Right ventricle myocardium superior (tissue), 1 donor: Measurements from ENCODE around the gene ARSK. TPM values are rescaled to one million over a fixed set of nuclear protein-coding genes. Genes with fewer than 3 reads are reported as not detected.
"Not testable (repeated sequence)": the region's sequence is repeated elsewhere in the genome, so short reads cannot be mapped to it uniquely, and the experiment has no call there.

Source experiments
- ATAC-seq: fragments of 200-7000 bp; cut with Tn5 transposase; one replicate; pipeline ENCODE4 v1.9.1; 2020; ENCODE audit warnings: mild to moderate bottlenecking; ENCODE audit not compliant: poor library complexity
- DNase-seq: peaks from one replicate; pipeline ENCODE4 v3.0.0-alpha.2; 2020
- intact Hi-C: fragments of 100-400 bp; cut with DNase I; formaldehyde crosslinking; loops from one replicate; pipeline ENCODE4 v1.11.2; 2022
- total RNA-seq: library from RNA; stranded (reverse); fragmentation: NEBNext Ultra II Directional; extraction: Animal tissue kit (Norgen Biotek cat#: 25700); gene quantifications from one replicate; pipeline ENCODE4 v1.2.1, GENCODE V29; 2021
- donor health status: DM: no; HTN: yes; CAD: no; lungs with severe emphysema.

The ARSK gene
- total RNA-seq, 1 donor from 2014 or later: 4.1 TPM

DNA sequence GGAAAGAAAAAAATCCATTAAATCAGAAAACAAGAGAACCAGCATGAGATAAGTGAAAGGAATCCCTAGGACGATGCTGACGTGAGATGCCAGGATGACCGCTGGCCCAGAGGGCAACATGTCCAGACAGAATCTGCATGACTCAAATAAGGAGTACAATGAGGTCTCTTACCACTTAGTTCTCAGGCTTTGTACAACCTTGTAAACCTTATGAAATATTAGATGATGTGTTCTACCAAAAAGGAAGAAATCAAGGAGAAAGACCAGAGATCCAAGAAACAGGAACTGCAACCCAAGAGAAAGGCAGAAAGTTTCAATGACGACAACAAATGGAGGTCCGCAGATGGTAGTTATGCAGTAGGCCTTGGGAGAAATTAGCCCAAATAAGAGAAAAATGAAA lies 62.2 kb downstream of the ARSK start:
- no peak for DNase-seq
- intact Hi-C loops: no loop called here
- ATAC-seq: no peak

DNA sequence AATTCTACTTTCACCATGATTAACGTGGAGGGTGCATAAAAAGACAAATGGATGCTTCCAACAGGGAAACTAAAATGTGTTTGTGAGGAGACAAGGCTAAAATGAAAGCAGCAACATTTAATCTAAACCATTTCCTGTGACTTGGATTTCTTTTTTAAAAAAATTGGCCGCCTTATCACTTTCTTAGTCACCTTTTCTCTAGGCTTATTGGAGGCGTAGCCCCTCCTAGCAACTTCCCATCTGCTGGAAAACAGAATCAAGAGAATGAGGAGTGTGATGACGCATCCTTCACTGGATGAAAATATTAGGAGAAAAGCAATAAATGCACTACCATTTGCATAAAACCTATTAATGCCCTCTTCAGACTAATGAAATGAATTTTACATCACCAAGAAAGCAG lies 64.2 kb downstream of the ARSK start:
- DNase-seq (no peak), ATAC-seq (no peak)
- intact Hi-C loops: no loop called here

DNA sequence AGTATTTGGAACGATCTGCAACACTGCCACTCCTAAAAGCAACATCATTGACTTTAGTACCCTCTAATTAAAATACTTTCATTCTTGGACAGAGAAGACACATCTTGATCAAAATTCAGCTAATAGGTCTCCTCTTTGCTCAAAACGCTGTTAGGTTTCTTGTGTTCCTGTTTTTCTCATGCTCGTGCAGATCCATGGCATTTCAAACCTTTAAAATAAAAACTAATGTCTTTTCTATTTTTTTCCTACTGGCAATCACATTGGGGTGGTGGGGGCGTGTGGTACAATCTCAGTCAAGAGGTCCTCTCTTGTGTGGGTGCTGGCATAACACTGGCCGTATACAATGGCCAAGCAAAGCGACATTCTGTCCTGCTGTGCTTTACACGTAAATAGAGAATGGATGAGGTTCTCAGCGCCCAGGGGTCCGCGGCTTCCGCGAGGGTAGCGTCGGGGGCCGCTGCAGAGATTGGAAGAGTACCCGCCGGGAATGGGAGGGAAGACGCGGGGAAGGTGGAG lies 64.7 kb downstream of the ARSK start:
- peak; percentile 4 for ATAC-seq

DNA sequence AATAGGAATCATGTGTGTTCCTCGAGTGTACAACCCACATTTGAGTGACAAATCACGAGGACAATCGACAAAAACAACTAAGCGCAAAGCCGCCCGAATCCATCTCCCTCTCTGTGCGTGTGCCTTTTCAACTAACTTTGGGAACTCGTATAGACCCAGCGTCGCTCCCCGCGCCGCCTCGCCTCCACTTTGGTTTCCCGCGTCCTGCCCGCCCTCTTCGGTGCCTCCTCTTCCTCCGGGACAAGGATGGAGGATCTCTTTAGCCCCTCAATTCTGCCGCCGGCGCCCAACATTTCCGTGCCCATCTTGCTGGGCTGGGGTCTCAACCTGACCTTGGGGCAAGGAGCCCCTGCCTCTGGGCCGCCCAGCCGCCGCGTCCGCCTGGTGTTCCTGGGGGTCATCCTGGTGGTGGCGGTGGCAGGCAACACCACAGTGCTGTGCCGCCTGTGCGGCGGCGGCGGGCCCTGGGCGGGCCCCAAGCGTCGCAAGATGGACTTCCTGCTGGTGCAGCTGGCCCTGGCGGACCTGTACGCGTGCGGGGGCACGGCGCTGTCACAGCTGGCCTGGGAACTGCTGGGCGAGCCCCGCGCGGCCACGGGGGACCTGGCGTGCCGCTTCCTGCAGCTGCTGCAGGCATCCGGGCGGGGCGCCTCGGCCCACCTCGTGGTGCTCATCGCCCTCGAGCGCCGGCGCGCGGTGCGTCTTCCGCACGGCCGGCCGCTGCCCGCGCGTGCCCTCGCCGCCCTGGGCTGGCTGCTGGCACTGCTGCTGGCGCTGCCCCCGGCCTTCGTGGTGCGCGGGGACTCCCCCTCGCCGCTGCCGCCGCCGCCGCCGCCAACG lies 65.3 kb downstream of the ARSK start, which contains the start of gene GPR150:
Gene GPR150 (plus strand): TSS at position 58 of the 840 bp plus-strand sequence. CDS start 189 bp downstream, at position 247.
- peak; percentile 72 for DNase-seq
- intact Hi-C loops: no loop called here

More for the DNA sequence above, 64.7 kb downstream of the ARSK start:
- intact Hi-C loops: no loop called here
- no peak for DNase-seq

DNA sequence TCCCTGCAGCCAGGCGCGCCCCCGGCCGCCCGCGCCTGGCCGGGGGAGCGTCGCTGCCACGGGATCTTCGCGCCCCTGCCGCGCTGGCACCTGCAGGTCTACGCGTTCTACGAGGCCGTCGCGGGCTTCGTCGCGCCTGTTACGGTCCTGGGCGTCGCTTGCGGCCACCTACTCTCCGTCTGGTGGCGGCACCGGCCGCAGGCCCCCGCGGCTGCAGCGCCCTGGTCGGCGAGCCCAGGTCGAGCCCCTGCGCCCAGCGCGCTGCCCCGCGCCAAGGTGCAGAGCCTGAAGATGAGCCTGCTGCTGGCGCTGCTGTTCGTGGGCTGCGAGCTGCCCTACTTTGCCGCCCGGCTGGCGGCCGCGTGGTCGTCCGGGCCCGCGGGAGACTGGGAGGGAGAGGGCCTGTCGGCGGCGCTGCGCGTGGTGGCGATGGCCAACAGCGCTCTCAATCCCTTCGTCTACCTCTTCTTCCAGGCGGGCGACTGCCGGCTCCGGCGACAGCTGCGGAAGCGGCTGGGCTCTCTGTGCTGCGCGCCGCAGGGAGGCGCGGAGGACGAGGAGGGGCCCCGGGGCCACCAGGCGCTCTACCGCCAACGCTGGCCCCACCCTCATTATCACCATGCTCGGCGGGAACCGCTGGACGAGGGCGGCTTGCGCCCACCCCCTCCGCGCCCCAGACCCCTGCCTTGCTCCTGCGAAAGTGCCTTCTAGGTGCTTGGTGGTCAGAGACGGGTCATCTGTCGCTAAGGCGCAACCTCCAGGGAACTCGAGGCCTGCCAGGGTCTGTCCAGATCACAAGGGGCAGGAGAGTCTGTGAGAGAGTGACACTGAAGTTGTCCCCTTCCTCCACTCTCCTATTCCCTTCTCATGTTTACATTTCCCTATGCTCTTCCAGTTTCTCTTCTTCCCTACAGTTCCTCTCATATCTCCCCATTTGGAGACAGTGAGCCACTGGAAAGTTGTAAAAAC lies 66.3 kb downstream of the ARSK start:
- ATAC-seq: peak; percentile 74
- intact Hi-C loops: no loop called here
- peak; percentile 55 for DNase-seq

More for the DNA sequence above, 65.3 kb downstream of the ARSK start, which contains the start of gene GPR150:
- peak; percentile 67 for ATAC-seq

DNA sequence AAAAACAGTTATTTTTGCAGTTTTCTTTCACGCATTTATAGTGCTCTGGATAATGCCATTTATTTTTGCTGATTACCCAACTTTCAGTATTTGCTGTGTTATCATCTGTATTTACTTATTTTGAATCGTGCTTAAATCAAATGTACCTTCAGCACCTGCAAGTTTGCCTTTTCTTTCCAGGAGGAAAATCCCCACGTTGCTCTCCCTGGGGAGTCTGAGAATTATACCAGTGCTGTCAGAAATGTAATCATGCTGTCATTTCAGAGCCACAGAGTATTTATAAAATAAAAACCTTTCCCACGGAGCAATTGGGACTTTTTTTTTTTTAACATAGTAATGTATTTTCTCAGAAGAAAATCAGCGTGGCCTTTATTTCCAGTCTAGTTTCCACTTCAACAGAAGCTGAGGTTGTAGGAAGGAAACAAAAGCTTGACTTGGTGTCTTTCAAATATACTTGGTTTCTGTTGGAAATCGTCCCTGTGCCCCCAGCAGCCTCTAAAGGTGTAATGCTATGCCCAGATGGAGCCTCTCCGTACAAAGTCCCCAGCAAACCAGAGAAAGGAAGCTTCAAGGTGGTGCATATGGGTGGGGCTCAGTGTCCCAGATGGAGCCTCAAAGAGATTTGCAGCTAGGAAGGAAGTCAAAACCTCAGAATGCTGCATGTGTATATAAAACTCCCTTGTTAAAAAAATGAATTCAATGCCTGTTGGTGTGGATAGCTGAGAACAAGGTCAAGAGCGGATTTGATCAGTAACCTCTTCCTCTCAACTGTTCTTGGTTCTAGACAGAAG lies 67.1 kb downstream of the ARSK start:
- intact Hi-C loops: no loop called here
- DNase-seq (no peak), ATAC-seq (no peak)

DNA sequence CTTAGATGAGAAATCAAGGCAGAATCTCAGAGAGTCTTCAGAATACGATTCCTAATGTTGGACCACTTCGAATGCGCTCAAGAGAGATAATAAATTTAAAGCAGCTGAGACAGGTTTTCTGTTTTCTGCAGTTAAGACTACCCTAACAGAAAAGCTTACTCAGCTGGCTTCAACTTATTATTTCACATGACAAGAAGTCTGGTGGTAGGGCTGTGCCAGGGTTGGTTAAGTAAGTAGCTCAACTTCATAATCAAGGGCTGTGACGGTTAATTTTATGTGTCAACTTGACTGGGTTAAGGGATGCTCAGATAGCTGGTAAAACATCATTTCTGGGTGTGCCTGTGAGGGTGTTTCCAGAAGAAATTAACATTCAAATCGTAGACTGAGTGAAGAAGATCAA lies 68.8 kb downstream of the ARSK start:
- DNase-seq (no peak), ATAC-seq (no peak)
- intact Hi-C loops: no loop called here

DNA sequence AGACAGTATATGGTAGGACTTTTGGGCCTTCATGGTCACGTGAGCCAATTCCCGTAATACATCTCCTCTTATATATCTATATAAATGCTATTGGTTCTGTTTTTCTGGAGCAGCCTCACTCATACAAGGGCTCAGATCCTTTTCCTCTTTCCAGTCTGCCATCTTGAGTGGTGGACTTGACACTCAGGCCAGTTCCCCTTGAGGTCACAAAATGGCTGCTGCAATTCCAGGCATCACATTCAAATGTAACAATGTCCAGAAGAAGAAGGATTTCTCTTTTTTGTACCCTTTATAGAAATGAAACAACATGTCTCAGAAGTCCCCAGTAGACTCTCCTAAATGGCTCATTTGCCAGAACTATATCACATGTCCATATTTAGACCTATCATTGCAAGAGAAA lies 69.5 kb downstream of the ARSK start:
- intact Hi-C loops: no loop called here
- ATAC-seq: no peak
- DNase-seq: no peak

DNA sequence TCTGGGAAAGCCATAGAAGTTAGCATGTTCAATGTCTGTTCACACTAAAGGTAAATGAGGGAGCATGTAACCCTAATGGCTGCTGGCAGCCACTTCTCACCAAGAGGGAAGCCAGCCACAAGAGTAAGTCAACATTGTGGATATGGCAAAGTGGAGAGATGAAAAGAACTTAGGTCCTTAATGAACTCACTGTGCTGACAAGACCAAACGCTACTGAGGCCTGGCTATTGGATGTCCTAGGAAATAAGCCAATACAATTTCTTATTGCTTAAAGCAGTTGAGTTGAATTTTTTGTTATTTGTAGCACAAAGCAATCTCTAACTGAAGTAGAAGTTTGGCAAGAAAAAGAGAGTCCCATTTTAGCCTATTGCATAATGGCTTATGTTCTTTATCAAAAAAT lies 71.8 kb downstream of the ARSK start:
- intact Hi-C loops: no loop called here
- DNase-seq (no peak), ATAC-seq (peak; percentile 37)

DNA sequence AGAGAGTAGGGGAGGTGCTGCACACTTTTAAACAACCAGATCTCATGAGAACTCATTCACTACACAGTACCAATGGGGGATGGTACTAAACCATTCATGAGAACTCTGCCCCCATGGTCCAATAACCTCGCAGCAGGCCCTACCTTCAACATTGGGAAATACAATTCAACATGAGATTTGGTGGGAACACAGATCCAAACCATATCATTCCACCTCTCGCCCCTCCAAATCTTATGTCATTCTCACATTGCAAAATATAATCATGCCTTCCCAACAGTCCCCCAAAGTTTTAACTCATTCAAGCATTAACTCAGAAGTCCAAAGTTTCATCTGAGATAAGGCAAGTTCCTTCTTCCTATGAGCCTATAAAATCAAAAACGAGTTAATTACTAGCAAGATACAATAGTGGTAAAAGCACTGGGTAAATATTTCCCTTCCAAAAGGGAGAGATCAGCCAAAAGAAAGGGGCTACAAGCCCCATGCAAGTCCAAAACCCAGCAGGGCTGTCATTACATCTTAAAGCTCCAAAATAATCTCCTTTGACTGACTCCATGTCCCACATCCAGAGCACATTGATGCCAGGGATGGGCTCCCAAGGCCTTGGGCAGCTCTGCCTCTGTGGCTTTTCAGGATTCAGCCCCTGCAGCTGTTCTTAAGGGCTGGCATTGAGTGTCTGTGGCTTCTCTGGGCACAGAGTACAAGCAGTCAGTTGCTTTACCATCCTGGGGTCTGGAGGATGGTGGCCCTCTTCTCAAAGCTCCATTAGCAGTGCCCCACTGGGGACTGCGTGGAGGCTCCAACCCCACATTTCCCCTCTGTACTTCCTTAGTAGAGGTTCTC lies 73.3 kb downstream of the ARSK start:
- DNase-seq (no peak), ATAC-seq (no peak)
- intact Hi-C loops: no loop called here

DNA sequence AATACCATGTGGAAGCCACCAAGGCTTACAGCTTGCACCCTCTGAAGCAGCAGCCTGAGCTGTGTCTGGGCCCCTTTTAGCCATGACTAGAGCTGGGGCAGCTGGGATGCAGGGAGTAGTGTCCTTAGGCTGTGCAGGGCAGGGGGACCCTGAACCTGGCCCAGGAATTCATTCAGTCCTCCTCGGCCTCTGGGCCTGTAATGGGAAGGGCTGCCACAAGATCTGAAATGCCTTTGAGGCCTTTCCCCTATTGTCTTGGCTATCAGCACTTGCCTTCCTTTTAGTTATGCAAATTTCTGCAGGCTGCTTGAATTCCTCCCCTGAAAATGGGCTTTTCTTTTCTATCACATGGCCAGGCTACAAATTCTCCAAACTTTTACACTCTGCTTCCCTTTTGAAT lies 74.0 kb downstream of the ARSK start:
- no peak for DNase-seq

DNA sequence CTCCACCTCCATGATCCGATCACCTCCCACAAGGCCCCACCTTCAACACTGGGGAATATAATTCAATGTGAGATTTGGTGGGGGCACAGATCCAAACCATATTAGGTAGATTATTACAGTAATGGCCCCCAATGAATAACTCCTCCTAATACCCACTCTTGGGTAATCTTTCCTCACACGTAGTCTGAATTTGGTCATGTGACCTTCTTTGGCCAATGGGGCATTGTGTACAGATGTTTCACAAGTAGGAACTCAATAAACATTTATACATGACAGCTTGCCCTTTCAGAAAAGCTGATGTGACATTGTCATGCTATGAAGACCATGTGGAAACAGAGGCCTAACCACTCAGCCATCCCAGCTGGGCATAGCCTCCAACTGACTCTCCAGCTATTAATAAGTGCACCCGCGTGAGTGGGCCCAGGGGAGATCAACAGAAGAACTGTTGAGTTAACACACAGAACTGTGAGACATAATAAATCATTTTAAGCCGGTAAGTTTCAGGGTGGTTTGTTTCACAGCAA lies 75.6 kb downstream of the ARSK start:
- DNase-seq (no peak), ATAC-seq (no peak)
- intact Hi-C loops: no loop called here

More for the DNA sequence above, 74.0 kb downstream of the ARSK start:
- no peak for ATAC-seq
- intact Hi-C loops: no loop called here

DNA sequence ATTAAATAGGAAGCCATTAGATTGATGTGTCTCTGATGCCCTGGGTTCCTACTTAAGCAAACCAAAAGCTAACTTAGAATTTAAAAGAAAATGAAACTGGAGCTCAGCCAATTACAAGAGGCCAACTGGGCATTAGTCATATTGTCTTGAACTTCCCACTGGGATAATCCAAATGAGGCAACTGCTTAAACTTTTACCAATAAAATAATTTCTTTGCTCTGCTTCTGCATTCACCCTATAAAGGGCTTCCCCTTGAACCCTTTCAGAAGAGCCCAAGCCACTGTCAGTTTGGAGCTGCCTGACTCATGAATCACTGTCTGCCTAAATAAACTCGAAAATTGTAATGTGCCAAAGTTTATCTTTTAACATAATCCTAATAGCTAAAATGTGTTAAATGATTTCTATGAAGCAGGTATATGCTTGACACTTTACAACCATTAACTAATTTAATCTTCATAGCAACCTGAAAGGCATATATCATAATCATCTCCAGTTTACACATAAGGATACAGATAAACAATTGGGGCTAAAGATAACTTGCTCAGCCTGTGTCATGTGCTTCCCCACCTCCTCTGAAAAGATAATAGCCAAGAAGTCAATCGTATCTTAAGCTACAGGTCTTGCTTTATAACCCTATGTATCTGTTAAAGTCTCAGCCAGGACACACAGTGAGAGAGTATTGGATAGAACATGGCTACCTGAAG lies 76.5 kb downstream of the ARSK start:
- DNase-seq (no peak), ATAC-seq (peak; percentile 10)
- intact Hi-C loops: no loop called here

DNA sequence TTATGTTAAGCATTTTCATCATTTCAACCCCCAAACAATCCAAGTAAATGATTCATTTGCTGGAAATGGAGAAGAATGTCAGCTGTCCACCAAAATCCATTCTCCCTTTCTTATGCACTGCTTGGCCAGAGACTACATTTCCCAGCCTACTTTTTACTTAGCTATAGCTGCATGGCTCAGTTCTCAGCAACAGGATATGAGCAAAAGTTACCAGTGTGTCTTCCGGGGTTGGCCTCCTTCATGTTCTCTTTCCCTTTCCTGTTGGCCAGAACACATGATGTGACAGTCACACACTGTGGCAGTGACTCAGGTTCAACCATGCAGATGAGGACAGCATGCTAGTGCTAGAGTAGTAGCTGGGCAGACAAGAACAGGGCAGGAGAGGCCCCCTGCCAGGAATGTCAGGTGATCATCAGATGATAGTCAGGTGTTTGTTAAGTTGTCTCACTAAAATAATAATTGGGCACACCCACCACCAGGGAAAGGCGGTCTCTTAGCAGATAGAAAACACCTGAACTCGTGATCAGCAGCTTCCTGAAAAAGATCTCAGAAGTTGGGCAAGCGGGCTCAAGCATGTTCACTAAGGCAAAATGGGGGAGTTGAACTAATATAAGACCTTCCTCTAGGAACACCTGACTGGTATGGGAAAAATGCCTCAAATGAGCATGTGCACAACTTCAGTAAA lies 77.2 kb downstream of the ARSK start:
- intact Hi-C loops: no loop called here
- ATAC-seq: peak; percentile 45
- DNase-seq: no peak

DNA sequence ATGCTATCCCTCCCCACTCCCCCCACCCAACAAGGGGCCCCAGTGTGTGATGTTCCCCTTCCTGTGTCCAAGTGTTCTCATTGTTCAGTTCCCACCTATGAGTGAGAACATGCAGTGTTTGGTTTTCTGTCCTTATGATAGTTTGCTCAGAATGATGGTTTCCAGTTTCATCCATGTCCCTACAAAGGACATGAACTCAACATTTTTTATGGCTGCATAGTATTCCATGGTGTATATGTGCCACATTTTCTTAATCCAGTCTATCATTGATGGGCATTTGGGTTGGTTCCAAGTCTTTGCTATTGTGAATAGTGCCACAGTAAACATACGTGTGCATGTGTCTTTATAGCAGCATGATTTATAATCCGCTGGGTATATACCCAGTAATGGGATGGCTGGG lies 78.0 kb downstream of the ARSK start:
- DNase-seq, intact Hi-C loops, ATAC-seq: not testable (repeated sequence)

DNA sequence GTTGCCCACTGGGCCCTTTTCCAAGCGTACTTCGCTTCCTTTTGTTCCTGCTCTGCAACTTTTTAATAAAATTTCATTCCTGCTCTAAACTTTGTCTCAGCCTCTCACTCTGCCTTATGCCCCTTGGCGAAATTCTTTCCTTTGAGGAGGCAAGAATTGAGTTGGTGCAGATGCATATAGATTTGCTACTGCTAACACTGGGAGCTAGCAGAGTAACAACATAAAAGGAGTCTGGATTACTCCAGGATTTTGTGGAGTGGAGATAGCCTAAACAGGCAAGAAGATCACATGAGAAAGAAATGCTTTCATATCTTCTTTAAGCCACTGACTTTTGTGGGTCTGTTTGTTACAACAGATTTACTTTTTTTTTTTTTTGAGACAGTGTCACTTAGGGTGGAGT lies 78.8 kb downstream of the ARSK start:
- ATAC-seq: no peak
- no peak for DNase-seq
- intact Hi-C loops: no loop called here
